ENCODE data around the gene IPP.

DNA sequence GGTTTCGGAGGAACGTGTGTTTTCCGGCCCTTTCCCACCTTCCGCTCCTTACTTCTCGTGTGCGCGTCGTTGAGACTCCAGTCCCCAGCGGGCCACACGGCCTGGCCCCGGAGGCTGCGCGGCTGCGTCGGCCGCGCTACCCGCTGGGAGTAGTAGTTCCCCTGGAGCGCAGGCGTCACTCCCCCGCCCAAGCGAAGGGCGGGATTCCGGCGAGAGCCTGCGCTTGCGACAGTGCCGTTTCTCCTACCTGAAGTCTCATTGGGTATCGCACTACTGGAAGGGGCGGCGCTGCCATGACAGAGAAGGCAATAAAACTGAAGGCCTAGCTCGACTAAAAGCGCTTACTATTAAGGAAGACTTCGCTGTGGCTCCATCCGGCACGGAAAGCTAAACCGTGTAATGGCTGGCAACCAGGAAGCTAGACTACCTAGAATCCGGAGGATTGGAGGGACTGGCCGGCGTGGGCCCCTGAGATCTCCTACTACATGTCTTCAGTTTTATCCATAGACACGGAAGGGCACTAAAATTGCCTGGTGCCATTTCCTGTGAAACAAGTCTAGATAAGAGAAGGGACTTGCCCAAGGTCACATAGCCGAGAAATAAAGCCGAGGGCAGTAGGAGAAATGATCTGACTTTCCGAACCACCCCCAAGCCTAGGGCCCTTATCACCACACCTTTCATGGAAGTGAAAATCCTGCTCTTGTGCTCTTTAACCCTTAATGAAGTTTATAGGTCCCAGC is 63.3 kb downstream of the IPP start:
- TF ChIP-seq ZNF169 (tag by site-specific recombination; IDR thresholded peaks at IDR 0.05) (no peak), ZSCAN23 (tag by site-specific recombination; IDR thresholded peaks at IDR 0.05) (no peak), CTCF (tag by site-specific recombination; IDR thresholded peaks at IDR 0.05) (no peak), INSM2 (tag by site-specific recombination; IDR thresholded peaks at IDR 0.05) (no peak), ZBTB8A (tag by site-specific recombination; IDR thresholded peaks at IDR 0.05) (no peak; the same call in 1 of the 2 replicates), RBAK (tag by site-specific recombination; IDR thresholded peaks at IDR 0.05) (no peak), ZNF23 (tag by site-specific recombination; IDR thresholded peaks at IDR 0.05; ENCODE audit: borderline replicate concordance) (no peak), ZNF202 (tag by site-specific recombination; IDR thresholded peaks at IDR 0.05; ENCODE audit: borderline replicate concordance) (no peak), PRDM6 (tag by site-specific recombination; IDR thresholded peaks at IDR 0.05) (no peak), BCL11A (tag by site-specific recombination; IDR thresholded peaks at IDR 0.05; ENCODE audit: low read depth) (no peak), ZNF302 (tag by site-specific recombination; IDR thresholded peaks at IDR 0.05; ENCODE audit: low read depth) (no peak), IKZF3 (tag by site-specific recombination; IDR thresholded peaks at IDR 0.05) (no peak)
- TF ChIP-seq, protein P1, sequence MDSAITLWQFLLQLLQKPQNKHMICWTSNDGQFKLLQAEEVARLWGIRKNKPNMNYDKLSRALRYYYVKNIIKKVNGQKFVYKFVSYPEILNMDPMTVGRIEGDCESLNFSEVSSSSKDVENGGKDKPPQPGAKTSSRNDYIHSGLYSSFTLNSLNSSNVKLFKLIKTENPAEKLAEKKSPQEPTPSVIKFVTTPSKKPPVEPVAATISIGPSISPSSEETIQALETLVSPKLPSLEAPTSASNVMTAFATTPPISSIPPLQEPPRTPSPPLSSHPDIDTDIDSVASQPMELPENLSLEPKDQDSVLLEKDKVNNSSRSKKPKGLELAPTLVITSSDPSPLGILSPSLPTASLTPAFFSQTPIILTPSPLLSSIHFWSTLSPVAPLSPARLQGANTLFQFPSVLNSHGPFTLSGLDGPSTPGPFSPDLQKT (IDR thresholded peaks at IDR 0.05; ENCODE audit: borderline replicate concordance, low read depth, low read length) = no peak

Measured in HEK293 (cell line).